IPS-18c (cell line): ENCODE measurements around the gene GNAT2.

Experiments
- H3K4me3 ChIP-seq: 2 replicates; pipeline ENCODE4 v1.7.0; 2013; ENCODE audit warnings: low read depth, mild to moderate bottlenecking, low read length, moderate library complexity; ENCODE audit not compliant: insufficient read depth
- H3K9me3 ChIP-seq: one replicate; pipeline ENCODE4 v1.6.1; 2013; ENCODE audit warnings: mild to moderate bottlenecking, low read length, moderate library complexity; ENCODE audit not compliant: control insufficient read depth, insufficient read depth

The GNAT2 gene

GRCh38 chr1:109592916-109593315, 26.5 kb downstream of the GNAT2 start:
- H3K9me3 ChIP-seq, result no peaks in the 10 kb centered on the region
- H3K4me3 ChIP-seq, result no peak overlapping the region

GRCh38 chr1:109589679-109590078, 29.7 kb downstream of the GNAT2 start:
- no peak overlapping the region for H3K4me3 ChIP-seq
- H3K9me3 ChIP-seq, result no peaks in the 10 kb centered on the region

GRCh38 chr1:109589177-109589576, 30.2 kb downstream of the GNAT2 start:
- H3K9me3 ChIP-seq, result no peaks in the 10 kb centered on the region

GRCh38 chr1:109586055-109586454, 33.4 kb downstream of the GNAT2 start:
- Histone ChIP-seq H3K4me3 (no peak overlapping the region), H3K9me3 (no peaks in the 10 kb centered on the region)

More at GRCh38 chr1:109589177-109589576, 30.2 kb downstream of the GNAT2 start:
- no peak overlapping the region for H3K4me3 ChIP-seq

- H3K4me3 ChIP-seq, result no peak overlapping the region
- H3K9me3 ChIP-seq, result no peaks in the 10 kb centered on the region
These were observed 34.6 kb downstream of the GNAT2 start for GRCh38 chr1:109584766-109585165.

- Histone ChIP-seq H3K9me3 (no peaks in the 10 kb centered on the region), H3K4me3 (no peak overlapping the region)
These were observed 37.4 kb downstream of the GNAT2 start for GRCh38 chr1:109582021-109582420.

GRCh38 chr1:109579491-109579890, 39.9 kb downstream of the GNAT2 start:
- Histone ChIP-seq H3K4me3 (no peak overlapping the region), H3K9me3 (no peaks in the 10 kb centered on the region)

GRCh38 chr1:109578947-109579443, 40.4 kb downstream of the GNAT2 start:
- no peaks in the 10 kb centered on the region for H3K9me3 ChIP-seq
- H3K4me3 ChIP-seq, result no peak overlapping the region

- H3K4me3 ChIP-seq, result no peak overlapping the region
- no peaks in the 10 kb centered on the region for H3K9me3 ChIP-seq
These were observed 45.6 kb downstream of the GNAT2 start for GRCh38 chr1:109573785-109574184.

- Histone ChIP-seq H3K9me3 (no peaks in the 10 kb centered on the region), H3K4me3 (no peak overlapping the region)
These were observed 49.0 kb downstream of the GNAT2 start for GRCh38 chr1:109570414-109570813.

- H3K4me3 ChIP-seq, result no peak overlapping the region
These were observed 50.1 kb downstream of the GNAT2 start for GRCh38 chr1:109569323-109569722.

GRCh38 chr1:109567877-109568672, 51.3 kb downstream of the GNAT2 start:
- no peaks in the 10 kb centered on the region for H3K9me3 ChIP-seq
- no peak overlapping the region for H3K4me3 ChIP-seq

More at GRCh38 chr1:109569323-109569722, 50.1 kb downstream of the GNAT2 start:
- no peaks in the 10 kb centered on the region for H3K9me3 ChIP-seq

GRCh38 chr1:109566982-109567381, 52.4 kb downstream of the GNAT2 start:
- Histone ChIP-seq H3K9me3 (no peaks in the 10 kb centered on the region), H3K4me3 (no peak overlapping the region)

GRCh38 chr1:109565241-109565640, 54.2 kb downstream of the GNAT2 start:
- Histone ChIP-seq H3K9me3 (no peaks in the 10 kb centered on the region), H3K4me3 (no peak overlapping the region)

GRCh38 chr1:109564194-109564878, 55.1 kb downstream of the GNAT2 start:
- H3K9me3 ChIP-seq, result no peaks in the 10 kb centered on the region
- no peak overlapping the region for H3K4me3 ChIP-seq

GRCh38 chr1:109559995-109560394, 59.4 kb downstream of the GNAT2 start:
- Histone ChIP-seq H3K9me3 (no peaks in the 10 kb centered on the region), H3K4me3 (no peak overlapping the region)

GRCh38 chr1:109557520-109557919, 61.9 kb downstream of the GNAT2 start:
- Histone ChIP-seq H3K9me3 (no peaks in the 10 kb centered on the region), H3K4me3 (no peak overlapping the region)

GRCh38 chr1:109556563-109556962, 62.9 kb downstream of the GNAT2 start:
- Histone ChIP-seq H3K4me3 (no peak overlapping the region), H3K9me3 (no peaks in the 10 kb centered on the region)
